NB4 (cell line): ENCODE measurements around the gene LRRN3.

ENCODE experiments used
- DNase-seq: peaks from one replicate; pipeline ENCODE4 v3.0.0; 2010; ENCODE audit warnings: low read depth
- H3K4me3 ChIP-seq: one replicate; pipeline ENCODE4 v1.5.1; 2011; ENCODE audit warnings: mild to moderate bottlenecking, low read depth, low read length, moderate library complexity
- CTCF ChIP-seq: IDR thresholded peaks from one replicate; pipeline ENCODE4 v1.5.1; 2012; ENCODE audit warnings: low read depth, low read length
- MAX ChIP-seq: IDR thresholded peaks from 2 replicates; pipeline ENCODE4 v1.6.1; 2011; ENCODE audit warnings: low read depth, low read length
- MYC ChIP-seq: IDR thresholded peaks from 2 replicates; pipeline ENCODE4 v1.6.1; 2011; ENCODE audit warnings: low read depth, low read length
- POLR2A ChIP-seq: IDR thresholded peaks from 2 replicates; pipeline ENCODE4 v1.6.1; 2011; ENCODE audit warnings: mild to moderate bottlenecking; ENCODE audit not compliant: insufficient read length; ENCODE audit errors: extremely low read depth

LRRN3 gene

GRCh38 chr7:111081546-111082267 lies 9.2 kb upstream of the LRRN3 start:
- H3K4me3 ChIP-seq, result no peak overlapping the region
- no peak for TF ChIP-seq POLR2A
- no peak for DNase-seq

GRCh38 chr7:111082351-111082750 lies 8.6 kb upstream of the LRRN3 start:
- no peak for DNase-seq
- TF ChIP-seq MYC, result no peak
- no peak for TF ChIP-seq MAX
- TF ChIP-seq POLR2A, result no peak
- TF ChIP-seq CTCF, result no peak
- no peak overlapping the region for H3K4me3 ChIP-seq

- no peak for TF ChIP-seq CTCF
- TF ChIP-seq MYC, result no peak
- peak; percentile 32; the same call in 1 of the 2 replicates for TF ChIP-seq MAX
- no peak for TF ChIP-seq POLR2A
- DNase-seq, result peak; percentile 64
- no peak overlapping the region for H3K4me3 ChIP-seq
Observed at GRCh38 chr7:111083413-111083812, 7.5 kb upstream of the LRRN3 start.

- TF ChIP-seq POLR2A, result no peak
- no peak for TF ChIP-seq CTCF
- TF ChIP-seq MYC, result no peak
- no peak for TF ChIP-seq MAX
- H3K4me3 ChIP-seq, result no peak overlapping the region
Observed at GRCh38 chr7:111085356-111085755, 5.6 kb upstream of the LRRN3 start.

GRCh38 chr7:111086532-111086931 lies 4.4 kb upstream of the LRRN3 start:
- DNase-seq, result no peak
- no peak overlapping the region for H3K4me3 ChIP-seq
- no peak for TF ChIP-seq CTCF
- no peak for TF ChIP-seq POLR2A
- no peak for TF ChIP-seq MYC
- no peak for TF ChIP-seq MAX

More at GRCh38 chr7:111085356-111085755, 5.6 kb upstream of the LRRN3 start:
- DNase-seq, result no peak

- H3K4me3 ChIP-seq, result no peak overlapping the region
- TF ChIP-seq MYC, result no peak
- TF ChIP-seq MAX, result no peak
- no peak for TF ChIP-seq POLR2A
- TF ChIP-seq CTCF, result no peak
- no peak for DNase-seq
Observed at GRCh38 chr7:111088328-111088727, 2.6 kb upstream of the LRRN3 start.
